ENCODE measurements around the gene REPIN1.

Gene REPIN1

DNA sequence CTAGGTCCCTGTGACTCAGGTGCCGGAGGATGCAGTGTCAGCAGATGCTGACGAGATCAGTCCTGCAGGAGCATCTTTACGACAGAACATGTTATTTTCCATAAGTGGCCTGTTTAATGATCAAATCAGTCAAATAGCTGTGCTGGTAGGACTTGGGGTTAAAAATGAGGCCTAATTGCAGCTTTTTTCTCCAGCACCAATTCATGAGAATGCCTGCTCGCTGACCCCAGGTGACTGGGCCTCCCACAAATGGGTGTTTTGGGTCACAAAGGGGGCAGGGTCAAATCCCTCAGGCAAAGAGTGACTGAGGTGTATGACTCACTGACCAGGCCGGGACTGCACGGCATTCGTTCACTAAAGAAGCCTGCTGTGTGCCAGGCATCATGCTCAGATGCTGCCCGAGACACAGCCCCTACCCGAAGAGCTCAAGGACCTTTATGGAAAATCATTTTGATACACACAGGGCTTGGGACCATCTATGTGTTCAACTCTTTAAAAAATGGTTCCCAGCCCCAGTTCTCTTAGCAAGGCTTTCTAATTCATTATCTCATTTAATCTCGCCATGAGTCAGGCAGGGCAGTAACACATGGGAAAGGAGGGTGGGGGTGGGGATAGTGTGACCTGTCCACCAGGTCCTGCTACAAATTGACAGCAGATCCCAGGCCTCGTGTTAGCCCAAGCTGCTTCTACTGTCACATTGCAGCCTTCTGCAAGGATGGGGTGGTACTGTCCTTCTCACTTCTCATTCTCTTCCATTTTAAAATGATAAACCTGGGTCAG, 31.6 kb downstream of the REPIN1 start:
- Histone ChIP-seq H3K36me3 (ENCODE audit: insufficient read depth, low read depth, low read length) (peaks cover 26% of the 10 kb centered on the region), H3K9me3 (ENCODE audit: insufficient read depth, low read depth, low read length) (no peaks in the 10 kb centered on the region), H3K27ac (ENCODE audit: low read length) (peak overlapping the region; percentile 83), H3K4me1 (ENCODE audit: insufficient read depth, low read length) (peaks cover 61% of the 10 kb centered on the region), H3K4me3 (ENCODE audit: low read length) (no peak overlapping the region), H3K9ac (ENCODE audit: low read depth, low read length) (peak overlapping the region; percentile 92; the same call in 1 of the 2 replicates), H3K27me3 (ENCODE audit: insufficient read depth, low read length) (no peaks in the 10 kb centered on the region)

DNA sequence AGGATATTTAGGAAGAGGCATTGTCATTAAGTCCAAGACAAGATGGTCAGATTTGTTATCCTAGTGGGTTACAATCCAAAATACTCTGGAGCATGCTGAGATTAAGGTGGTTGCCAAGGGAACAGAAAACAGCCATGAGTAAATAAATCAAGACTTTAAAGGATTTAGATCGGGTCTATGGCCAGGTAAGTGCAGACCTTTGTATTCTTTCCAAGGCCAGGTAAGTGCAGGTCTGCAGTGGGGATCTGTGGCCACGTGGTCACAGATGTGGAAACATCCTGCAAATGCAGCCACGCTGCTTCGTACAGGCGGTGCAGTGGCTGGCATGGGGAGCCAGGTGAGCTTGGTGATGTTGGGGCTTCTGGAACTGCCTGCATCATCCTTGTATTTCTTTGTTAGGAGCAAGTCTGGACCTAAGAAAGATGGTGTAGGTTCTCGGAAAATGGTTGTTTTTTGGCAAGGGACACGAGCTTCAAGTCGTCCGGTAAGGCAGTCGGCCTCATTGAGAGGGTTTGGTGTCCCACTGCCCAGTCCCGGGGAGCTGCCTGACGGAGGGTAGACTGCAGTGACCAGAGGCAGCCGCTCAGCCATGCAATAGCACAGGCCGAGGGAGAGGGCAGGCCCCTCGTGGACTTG, 32.3 kb downstream of the REPIN1 start:
- Histone ChIP-seq H3K27ac (ENCODE audit: low read length) (peak overlapping the region; percentile 83), H3K27me3 (ENCODE audit: insufficient read depth, low read length) (no peaks in the 10 kb centered on the region), H3K9ac (ENCODE audit: low read depth, low read length) (peak overlapping the region; percentile 92; the same call in 1 of the 2 replicates), H3K9me3 (ENCODE audit: insufficient read depth, low read depth, low read length) (no peaks in the 10 kb centered on the region), H3K36me3 (ENCODE audit: insufficient read depth, low read depth, low read length) (peaks cover 19% of the 10 kb centered on the region), H3K4me1 (ENCODE audit: insufficient read depth, low read length) (peaks cover 56% of the 10 kb centered on the region), H3K4me3 (ENCODE audit: low read length) (no peak overlapping the region)

DNA sequence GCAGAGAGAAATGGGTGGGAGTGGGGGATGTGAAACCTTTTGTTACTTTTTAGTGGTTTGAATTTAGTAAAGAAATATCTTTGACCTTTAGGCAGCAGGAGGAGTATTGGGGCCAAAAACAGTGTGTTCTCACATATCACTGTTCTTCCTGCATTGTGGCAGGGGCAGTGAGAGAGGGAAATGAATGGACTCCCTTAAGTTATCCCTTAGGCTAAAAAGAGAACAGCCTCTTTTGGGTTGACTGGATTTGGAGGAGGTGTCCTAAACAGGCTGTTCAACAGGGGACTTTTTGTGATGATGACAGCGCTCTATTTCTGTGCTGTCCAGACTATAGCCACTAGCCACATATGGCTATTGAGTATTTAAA, 32.8 kb downstream of the REPIN1 start:
- Histone ChIP-seq H3K4me1 (ENCODE audit: insufficient read depth, low read length) (peaks cover 60% of the 10 kb centered on the region), H3K27ac (ENCODE audit: low read length) (peak overlapping the region; percentile 83), H3K36me3 (ENCODE audit: insufficient read depth, low read depth, low read length) (peaks cover 15% of the 10 kb centered on the region), H3K4me3 (ENCODE audit: low read length) (no peak overlapping the region), H3K9ac (ENCODE audit: low read depth, low read length) (peak overlapping the region; percentile 92; the same call in 1 of the 2 replicates), H3K27me3 (ENCODE audit: insufficient read depth, low read length) (no peaks in the 10 kb centered on the region), H3K9me3 (ENCODE audit: insufficient read depth, low read depth, low read length) (no peaks in the 10 kb centered on the region)

DNA sequence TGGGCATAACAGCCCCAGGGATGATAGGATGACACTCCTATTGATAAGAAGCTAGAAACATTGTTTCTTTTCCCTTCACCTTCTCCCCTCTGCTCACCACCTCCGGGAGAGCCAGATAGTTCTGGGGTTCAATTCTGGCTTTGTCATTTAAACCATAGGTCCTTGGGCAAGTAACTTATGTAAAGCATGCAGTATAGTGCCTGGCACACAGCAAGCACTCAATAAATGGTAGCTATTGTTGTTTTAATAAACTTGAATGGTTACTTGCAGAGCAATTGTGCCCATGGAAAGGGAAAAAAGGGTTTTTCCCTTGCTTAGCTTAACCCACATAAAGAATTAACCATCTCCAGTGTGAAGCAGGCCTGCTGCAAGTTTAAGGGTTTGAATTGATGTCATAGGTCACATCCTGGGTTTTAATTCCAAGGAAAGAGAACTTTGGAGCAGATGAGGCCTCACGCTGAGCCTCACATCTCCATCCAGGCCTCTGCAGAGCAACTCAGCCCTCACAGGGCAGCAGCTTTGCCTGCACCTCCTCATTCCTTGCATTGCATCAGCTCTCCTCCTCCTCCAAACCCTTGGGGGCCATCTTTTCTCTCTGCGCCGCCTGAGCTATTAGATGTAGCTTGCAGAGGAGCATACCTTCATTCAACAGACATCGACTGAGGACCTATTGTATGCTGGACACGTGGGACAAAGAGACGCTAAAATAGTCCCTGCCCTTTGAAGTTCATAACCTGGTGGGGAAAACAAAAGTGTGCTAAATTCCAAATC, 33.4 kb downstream of the REPIN1 start:
- Histone ChIP-seq H3K36me3 (ENCODE audit: insufficient read depth, low read depth, low read length) (peaks cover 14% of the 10 kb centered on the region), H3K27ac (ENCODE audit: low read length) (peak overlapping the region; percentile 99), H3K4me1 (ENCODE audit: insufficient read depth, low read length) (peaks cover 66% of the 10 kb centered on the region), H3K9ac (ENCODE audit: low read depth, low read length) (peak overlapping the region; percentile 92), H3K27me3 (ENCODE audit: insufficient read depth, low read length) (no peaks in the 10 kb centered on the region), H3K4me3 (ENCODE audit: low read length) (peak overlapping the region; percentile 11; the same call in 1 of the 2 replicates), H3K9me3 (ENCODE audit: insufficient read depth, low read depth, low read length) (no peaks in the 10 kb centered on the region)

DNA sequence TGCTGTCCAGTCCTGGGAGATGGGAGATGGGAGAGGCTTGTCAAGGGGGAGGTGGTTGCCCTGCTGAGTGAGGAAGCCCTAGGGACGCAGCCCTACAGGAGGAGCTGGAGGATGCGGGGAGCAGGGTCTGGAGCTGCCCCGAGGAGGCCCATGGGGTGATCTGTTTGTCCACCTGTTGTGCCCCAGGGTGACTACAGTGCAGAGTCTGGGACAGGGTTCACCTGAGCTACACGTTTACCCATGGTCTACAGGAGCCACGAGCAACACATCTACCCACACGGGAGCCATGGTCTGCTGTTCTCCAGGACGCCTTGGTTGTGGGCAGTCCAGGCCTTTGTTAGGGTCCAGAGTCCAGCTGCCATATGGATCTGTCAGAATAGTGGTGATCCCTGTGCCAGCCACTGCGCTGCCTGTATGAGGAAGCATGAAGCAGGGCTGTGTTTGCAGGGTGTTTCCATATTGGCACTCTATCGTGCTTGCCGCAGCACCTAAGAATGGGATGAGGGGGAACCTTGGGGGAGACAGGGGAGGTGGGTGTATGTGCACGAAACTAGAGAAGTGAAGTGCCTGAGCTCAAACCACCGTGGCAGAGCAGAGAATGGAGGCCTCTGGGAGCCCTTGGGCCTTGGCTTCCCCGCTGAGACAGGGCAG, 34.2 kb downstream of the REPIN1 start:
- Histone ChIP-seq H3K27me3 (ENCODE audit: insufficient read depth, low read length) (no peaks in the 10 kb centered on the region), H3K27ac (ENCODE audit: low read length) (peak overlapping the region; percentile 99), H3K9ac (ENCODE audit: low read depth, low read length) (peak overlapping the region; percentile 92), H3K36me3 (ENCODE audit: insufficient read depth, low read depth, low read length) (peaks cover 14% of the 10 kb centered on the region), H3K4me3 (ENCODE audit: low read length) (peak overlapping the region; percentile 11; the same call in 1 of the 2 replicates), H3K4me1 (ENCODE audit: insufficient read depth, low read length) (peaks cover 67% of the 10 kb centered on the region), H3K9me3 (ENCODE audit: insufficient read depth, low read depth, low read length) (no peaks in the 10 kb centered on the region)

DNA sequence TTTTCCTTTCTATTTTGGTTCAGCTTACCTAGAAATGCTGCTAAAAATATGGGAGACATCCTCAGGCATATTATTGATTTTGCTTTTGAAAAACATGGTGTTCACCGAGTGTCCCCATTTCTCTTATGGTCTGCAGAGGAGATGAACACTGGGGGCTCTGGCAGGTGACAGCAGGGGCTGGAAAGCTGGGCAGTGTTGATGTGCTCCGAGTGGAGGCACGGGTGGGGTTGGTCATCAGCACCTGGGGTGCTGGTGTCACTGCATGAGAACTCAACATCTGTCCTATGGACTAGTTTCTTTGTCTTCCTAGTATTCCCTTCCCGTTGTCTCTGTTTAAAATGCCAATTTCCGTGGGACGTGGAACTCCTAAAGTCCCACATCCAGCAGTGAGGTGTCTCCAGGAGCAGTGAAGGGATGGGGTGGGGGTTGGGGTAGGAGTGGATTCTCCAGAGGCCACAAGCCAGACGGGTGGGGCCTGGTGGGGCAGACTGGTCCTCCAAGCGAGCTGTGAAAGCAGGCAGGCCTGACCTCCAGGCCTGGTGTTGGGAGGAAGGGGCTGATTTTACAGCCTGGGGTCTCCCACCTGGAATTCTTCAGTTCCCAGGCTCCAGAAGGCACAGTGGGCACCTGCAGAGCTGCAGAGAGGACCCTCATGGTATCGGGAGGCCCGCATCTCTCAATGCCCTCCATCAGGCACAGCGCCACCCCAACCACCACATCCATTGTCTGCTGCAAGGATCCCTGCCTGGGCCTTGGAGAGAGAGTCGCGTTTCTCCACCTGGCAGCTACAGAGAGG, 35.0 kb downstream of the REPIN1 start:
- Histone ChIP-seq H3K27ac (ENCODE audit: low read length) (peak overlapping the region; percentile 99), H3K9me3 (ENCODE audit: insufficient read depth, low read depth, low read length) (no peaks in the 10 kb centered on the region), H3K36me3 (ENCODE audit: insufficient read depth, low read depth, low read length) (peaks cover 10% of the 10 kb centered on the region; the same call in 1 of the 2 replicates), H3K27me3 (ENCODE audit: insufficient read depth, low read length) (no peaks in the 10 kb centered on the region), H3K4me1 (ENCODE audit: insufficient read depth, low read length) (peaks cover 67% of the 10 kb centered on the region), H3K4me3 (ENCODE audit: low read length) (no peak overlapping the region; the same call in 1 of the 2 replicates), H3K9ac (ENCODE audit: low read depth, low read length) (peak overlapping the region; percentile 92)

DNA sequence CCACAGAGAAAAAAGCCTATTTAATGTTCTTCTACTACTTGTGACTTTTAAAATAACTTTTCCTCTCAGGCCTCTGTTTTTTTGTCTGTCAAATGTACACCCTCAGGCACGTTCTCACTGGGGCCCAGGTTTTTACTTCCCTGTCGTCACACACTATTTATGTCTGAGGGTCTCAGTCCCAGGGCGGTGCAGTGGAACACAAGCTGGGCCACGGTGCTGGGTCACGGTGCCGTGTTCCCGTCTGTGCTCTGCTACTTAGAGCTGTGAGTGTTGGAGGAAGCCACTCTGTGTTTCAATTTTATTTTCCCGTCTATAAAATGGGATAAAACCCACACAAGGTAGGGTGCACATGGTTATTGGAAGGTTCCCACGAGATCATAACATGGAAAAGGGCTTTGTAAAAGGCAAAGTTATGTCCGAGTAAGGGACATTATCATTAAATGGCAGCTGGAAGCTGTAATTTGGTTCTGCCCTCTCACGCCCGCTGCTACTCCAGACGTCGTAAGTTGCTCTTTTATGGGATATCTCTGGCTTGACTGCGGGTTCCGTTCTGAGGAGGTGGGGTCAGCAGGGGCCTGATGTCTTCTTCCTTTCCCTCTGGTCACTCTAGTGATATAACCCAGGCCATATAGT, 35.7 kb downstream of the REPIN1 start:
- Histone ChIP-seq H3K9me3 (ENCODE audit: insufficient read depth, low read depth, low read length) (no peaks in the 10 kb centered on the region), H3K27me3 (ENCODE audit: insufficient read depth, low read length) (no peaks in the 10 kb centered on the region), H3K9ac (ENCODE audit: low read depth, low read length) (peak overlapping the region; percentile 92), H3K36me3 (ENCODE audit: insufficient read depth, low read depth, low read length) (peaks cover 9% of the 10 kb centered on the region; the same call in 1 of the 2 replicates), H3K27ac (ENCODE audit: low read length) (peak overlapping the region; percentile 99), H3K4me1 (ENCODE audit: insufficient read depth, low read length) (peaks cover 63% of the 10 kb centered on the region), H3K4me3 (ENCODE audit: low read length) (peak overlapping the region; percentile 79)

DNA sequence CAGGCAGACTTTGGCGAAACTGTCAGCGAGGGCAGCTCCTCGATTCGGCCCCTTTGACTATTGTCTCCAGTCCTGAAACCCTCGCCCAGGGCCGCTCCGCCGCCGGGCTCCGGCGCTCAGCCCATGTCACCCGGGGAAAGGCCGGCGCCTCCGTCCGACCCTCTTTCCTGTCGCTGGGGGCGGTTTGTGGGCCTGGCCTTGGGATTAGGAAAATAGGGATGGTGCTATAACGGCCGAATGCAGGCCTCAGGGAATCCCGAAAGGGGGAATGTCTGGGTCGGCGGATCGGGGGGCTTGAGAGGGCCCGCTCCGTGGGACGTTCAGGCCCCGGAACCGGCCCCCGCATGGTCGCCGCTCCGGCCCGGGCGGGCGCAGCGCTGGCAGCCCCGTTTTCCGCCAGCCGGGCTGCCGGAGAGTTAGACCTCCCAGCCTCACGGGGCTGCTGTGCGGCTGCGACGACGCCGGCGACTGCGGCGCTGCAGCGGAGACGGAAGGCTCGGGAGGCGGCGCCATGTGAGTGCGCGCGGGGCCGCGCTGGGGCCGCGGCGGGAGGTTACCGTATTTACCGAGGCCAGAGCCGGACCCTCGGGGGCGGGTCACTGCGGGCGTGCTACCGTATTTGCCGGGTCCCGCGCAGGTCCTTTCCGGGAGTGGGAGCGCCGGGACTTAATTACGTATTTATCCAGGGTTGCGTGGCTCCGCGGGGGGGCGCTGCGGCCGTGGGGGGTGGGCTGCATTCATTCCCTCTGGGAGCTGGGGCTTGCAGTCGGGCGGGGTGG, 36.4 kb downstream of the REPIN1 start:
- no peaks in the 10 kb centered on the region for H3K27me3 ChIP-seq (ENCODE audit: insufficient read depth, low read length)
- peak overlapping the region; percentile 79 for H3K4me3 ChIP-seq (ENCODE audit: low read length)
- peak overlapping the region; percentile 92 for H3K9ac ChIP-seq (ENCODE audit: low read depth, low read length)
- peak overlapping the region; percentile 99 for H3K27ac ChIP-seq (ENCODE audit: low read length)
- H3K9me3 ChIP-seq (ENCODE audit: insufficient read depth, low read depth, low read length), result no peaks in the 10 kb centered on the region
- peaks cover 56% of the 10 kb centered on the region for H3K4me1 ChIP-seq (ENCODE audit: insufficient read depth, low read length)
- H3K36me3 ChIP-seq (ENCODE audit: insufficient read depth, low read depth, low read length), result peaks cover 16% of the 10 kb centered on the region

DNA sequence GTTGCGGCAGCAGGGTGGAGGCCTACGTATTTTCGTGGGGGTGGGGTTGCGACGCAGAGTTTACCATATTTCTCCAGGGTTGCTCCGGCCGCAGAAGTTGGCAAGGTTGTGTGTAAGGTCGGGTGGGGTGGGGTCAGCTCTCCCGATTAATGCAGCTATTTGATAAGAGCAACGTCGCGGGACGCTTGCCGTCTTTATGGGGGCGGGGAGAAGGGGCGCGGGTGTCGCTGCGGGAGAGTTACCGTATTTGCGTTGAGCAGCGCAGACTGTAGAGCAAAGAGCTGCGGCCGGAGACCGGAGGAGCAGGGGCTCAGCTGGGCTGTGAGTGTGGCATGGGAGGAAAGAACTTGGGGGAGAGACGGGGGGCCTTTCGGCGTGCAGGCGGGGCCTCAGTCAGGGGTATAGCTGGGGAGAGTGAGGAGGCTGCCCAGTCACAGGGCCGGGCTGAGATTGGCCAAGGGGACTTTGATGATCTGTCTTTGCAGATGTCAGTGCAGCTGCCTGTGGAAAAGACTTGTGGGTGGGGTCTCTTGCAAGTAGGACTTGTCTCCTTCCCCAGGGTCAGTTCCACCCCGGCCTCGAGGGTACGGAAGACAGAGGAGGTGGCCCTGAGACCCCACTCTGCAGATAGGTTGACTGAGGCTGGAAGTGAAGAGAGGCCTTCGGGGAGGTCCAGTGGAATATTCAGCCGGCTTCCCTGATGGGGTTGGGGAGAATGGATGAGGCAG, 37.1 kb downstream of the REPIN1 start:
- Histone ChIP-seq H3K4me1 (ENCODE audit: insufficient read depth, low read length) (peaks cover 49% of the 10 kb centered on the region), H3K4me3 (ENCODE audit: low read length) (peak overlapping the region; percentile 79), H3K27me3 (ENCODE audit: insufficient read depth, low read length) (no peaks in the 10 kb centered on the region), H3K36me3 (ENCODE audit: insufficient read depth, low read depth, low read length) (peaks cover 24% of the 10 kb centered on the region), H3K27ac (ENCODE audit: low read length) (peak overlapping the region; percentile 44), H3K9ac (ENCODE audit: low read depth, low read length) (peak overlapping the region; percentile 77; the same call in 1 of the 2 replicates), H3K9me3 (ENCODE audit: insufficient read depth, low read depth, low read length) (no peaks in the 10 kb centered on the region)

Data from iPS-20b (cell line).